MM.1S (cell line): ENCODE measurements around the gene RELA.

Experiments used
- DNase-seq: peaks from one replicate; pipeline ENCODE4 v3.0.0-alpha.2; 2015
- H2AFZ ChIP-seq: fragments of 300-600 bp; sonication (generic); 2 replicates; pipeline ENCODE4 v1.6.0; 2016; ENCODE audit warnings: antibody characterized with exemption, low read length
- H3F3A ChIP-seq: fragments of 300-600 bp; sonication (generic); 2 replicates; pipeline ENCODE4 v1.6.1; 2016; ENCODE audit warnings: mild to moderate bottlenecking, antibody characterized with exemption, low read length, moderate library complexity, mixed read lengths; ENCODE audit not compliant: insufficient read depth
- H3K27ac ChIP-seq: fragments of 300-600 bp; sonication (generic); 2 replicates; pipeline ENCODE4 v1.5.1; 2016; ENCODE audit warnings: mild to moderate bottlenecking, low read length
- H3K27me3 ChIP-seq: fragments of 300-600 bp; sonication (generic); replicated peaks from 2 replicates; pipeline ENCODE4 v1.6.0; 2016; ENCODE audit warnings: low read length; ENCODE audit not compliant: insufficient read depth
- H3K36me3 ChIP-seq: fragments of 300-600 bp; sonication (generic); replicated peaks from 2 replicates; pipeline ENCODE4 v1.6.1; 2016; ENCODE audit warnings: mild to moderate bottlenecking, low read length, mixed read lengths; ENCODE audit not compliant: insufficient read depth
- H3K4me1 ChIP-seq: fragments of 300-600 bp; sonication (generic); 2 replicates; pipeline ENCODE4 v1.6.1; 2016; ENCODE audit warnings: low read length, mixed read lengths
- H3K4me2 ChIP-seq: fragments of 300-600 bp; sonication (generic); 2 replicates; pipeline ENCODE4 v1.6.0; 2016; ENCODE audit warnings: low read depth, low read length
- H3K4me3 ChIP-seq: fragments of 300-600 bp; sonication (generic); 2 replicates; pipeline ENCODE4 v1.5.1; 2016; ENCODE audit warnings: low read length, mixed read lengths
- H3K79me2 ChIP-seq: fragments of 300-600 bp; sonication (generic); 2 replicates; pipeline ENCODE4 v1.6.1; 2016; ENCODE audit warnings: mixed run types, low read length, mixed read lengths
- H3K9ac ChIP-seq: fragments of 300-600 bp; sonication (generic); 2 replicates; pipeline ENCODE4 v1.6.1; 2016; ENCODE audit warnings: low read length, mixed read lengths
- H3K9me2 ChIP-seq: fragments of 300-600 bp; sonication (generic); replicated peaks from 2 replicates; pipeline ENCODE4 v1.6.1; 2016; ENCODE audit warnings: mild to moderate bottlenecking, low read length, mixed read lengths; ENCODE audit not compliant: insufficient read depth
- H3K9me3 ChIP-seq: fragments of 300-600 bp; sonication (generic); replicated peaks from 2 replicates; pipeline ENCODE4 v1.6.1; 2016; ENCODE audit warnings: mild to moderate bottlenecking, low read length, mixed read lengths; ENCODE audit not compliant: insufficient read depth
- H4K20me1 ChIP-seq: fragments of 300-600 bp; sonication (generic); 2 replicates; pipeline ENCODE4 v1.6.1; 2016; ENCODE audit warnings: mild to moderate bottlenecking, low read length, moderate library complexity, mixed read lengths; ENCODE audit not compliant: insufficient read depth
- CTCF ChIP-seq: fragments of 300-600 bp; sonication (generic); IDR thresholded peaks from 2 replicates; pipeline ENCODE4 v1.5.1; 2016; ENCODE audit warnings: antibody characterized with exemption, low read length, mixed read lengths
- EZH2 ChIP-seq: fragments of 300-600 bp; sonication (generic); optimal IDR thresholded peaks from 2 replicates; pipeline ENCODE3; 2017; ENCODE audit warnings: low read depth, mild to moderate bottlenecking, antibody characterized with exemption, low read length, mixed read lengths
- EZH2phosphoT487 ChIP-seq: fragments of 300-600 bp; sonication (generic); IDR thresholded peaks from 2 replicates; pipeline ENCODE4 v1.6.1; 2018; ENCODE audit warnings: antibody characterized with exemption, low read length

RELA gene

GRCh38 chr11:65623852-65624616 is 38.7 kb downstream of the RELA start:
- Histone ChIP-seq H2AFZ (no peak overlapping the region), H3K9ac (no peak overlapping the region), H3K4me3 (no peak overlapping the region), H3F3A (no peaks in the 10 kb centered on the region), H3K27ac (no peak overlapping the region), H3K4me2 (no peak overlapping the region), H4K20me1 (no peaks in the 10 kb centered on the region; the same call in 1 of the 2 replicates), H3K36me3 (0 out of 2 replicates have a peak, but pooled peaks cover 5% of the 10 kb centered on the region), H3K27me3 (no peaks in the 10 kb centered on the region), H3K9me3 (no peaks in the 10 kb centered on the region), H3K9me2 (no peaks in the 10 kb centered on the region), H3K79me2 (peaks cover 22% of the 10 kb centered on the region; the same call in 1 of the 2 replicates), H3K4me1 (no peaks in the 10 kb centered on the region)
- TF ChIP-seq EZH2 (no peak), EZH2phosphoT487 (no peak), CTCF (no peak)
- DNase-seq: no peak

- no peak for DNase-seq
- H3K9ac ChIP-seq: no peak overlapping the region
- H3K36me3 ChIP-seq: 0 out of 2 replicates have a peak, but pooled peaks cover 3% of the 10 kb centered on the region
- H3K79me2 ChIP-seq: peaks cover 30% of the 10 kb centered on the region
- H3K27me3 ChIP-seq: no peaks in the 10 kb centered on the region
- H4K20me1 ChIP-seq: no peaks in the 10 kb centered on the region; the same call in 1 of the 2 replicates
- no peaks in the 10 kb centered on the region for H3K9me2 ChIP-seq
- H3K9me3 ChIP-seq: no peaks in the 10 kb centered on the region
- TF ChIP-seq CTCF: no peak
- H3K4me2 ChIP-seq: no peak overlapping the region
- no peak overlapping the region for H2AFZ ChIP-seq
- no peaks in the 10 kb centered on the region for H3K4me1 ChIP-seq
- H3F3A ChIP-seq: no peaks in the 10 kb centered on the region
- no peak overlapping the region for H3K4me3 ChIP-seq
- H3K27ac ChIP-seq: no peak overlapping the region
Observed at GRCh38 chr11:65623177-65623576, 39.5 kb downstream of the RELA start.

GRCh38 chr11:65622011-65622410 is 40.7 kb downstream of the RELA start:
- no peak overlapping the region for H3K27ac ChIP-seq
- no peak overlapping the region for H3K9ac ChIP-seq
- no peaks in the 10 kb centered on the region for H3F3A ChIP-seq
- no peak overlapping the region for H3K4me3 ChIP-seq
- no peak overlapping the region for H3K4me2 ChIP-seq
- no peaks in the 10 kb centered on the region for H3K9me2 ChIP-seq
- peaks cover 42% of the 10 kb centered on the region for H3K79me2 ChIP-seq
- H3K4me1 ChIP-seq: peaks cover 5% of the 10 kb centered on the region; the same call in 1 of the 2 replicates
- no peaks in the 10 kb centered on the region for H3K27me3 ChIP-seq
- 0 out of 2 replicates have a peak, but pooled peaks cover 2% of the 10 kb centered on the region for H3K36me3 ChIP-seq
- TF ChIP-seq EZH2phosphoT487 (no peak), EZH2 (no peak), CTCF (no peak)
- H3K9me3 ChIP-seq: no peaks in the 10 kb centered on the region
- no peaks in the 10 kb centered on the region; the same call in 1 of the 2 replicates for H4K20me1 ChIP-seq
- no peak overlapping the region for H2AFZ ChIP-seq
- DNase-seq: no peak
